Calu3 (cell line): ENCODE data around the gene UBAP2L. TPM values are rescaled to one million over a fixed set of nuclear protein-coding genes. Genes with fewer than 3 reads are reported as not detected.
"Not testable (repeated sequence)": the region's sequence is repeated elsewhere in the genome, so short reads cannot be mapped to it uniquely, and the experiment has no call there.

ENCODE experiments used
- BruUV-seq: library from RNA; stranded (reverse); fragments of 400-500 nt; replicated peaks from 2 replicates; lab custom pipeline; 2021; lab: Mats Ljungman, UMichigan
- CTCF ChIA-PET: fragments of 300-600 bp; sonication (Branson Sonifier 250); formaldehyde crosslinking; loops from one replicate; lab custom pipeline; 2022; ENCODE audit warnings: antibody characterized with exemption; lab: Charles Lee
- DNase-seq: peaks from one replicate; pipeline ENCODE4 v3.0.0; 2022
- H3K27ac Mint-ChIP-seq: one replicate; pipeline ENCODE4 v1.8.0; 2022; ENCODE audit warnings: mixed read lengths; ENCODE audit not compliant: unreplicated experiment
- H3K27me3 Mint-ChIP-seq: one replicate; pipeline ENCODE4 v1.8.0; 2022; ENCODE audit warnings: mixed read lengths; ENCODE audit not compliant: unreplicated experiment
- H3K36me3 Mint-ChIP-seq: one replicate; pipeline ENCODE4 v1.8.0; 2022; ENCODE audit warnings: mild to moderate bottlenecking, moderate library complexity, mixed read lengths; ENCODE audit not compliant: insufficient read depth, unreplicated experiment
- H3K4me1 Mint-ChIP-seq: one replicate; pipeline ENCODE4 v1.8.0; 2022; ENCODE audit warnings: mild to moderate bottlenecking, low read depth, mixed read lengths; ENCODE audit not compliant: unreplicated experiment
- H3K4me3 Mint-ChIP-seq: one replicate; pipeline ENCODE4 v1.8.0; 2022; ENCODE audit warnings: mild to moderate bottlenecking, low read depth, moderate library complexity, mixed read lengths; ENCODE audit not compliant: unreplicated experiment
- H3K9me3 Mint-ChIP-seq: one replicate; pipeline ENCODE4 v1.8.0; 2022; ENCODE audit warnings: low read depth, mixed read lengths; ENCODE audit not compliant: unreplicated experiment
- intact Hi-C: fragments of 100-400 bp; cut with micrococcal nuclease; formaldehyde crosslinking; loops from one replicate; pipeline ENCODE4 v1.10.0; 2022; ENCODE audit not compliant: unreplicated experiment
- total RNA-seq: library from RNA; stranded (reverse); gene quantifications from 2 replicates; pipeline ENCODE4 v1.2.3, GENCODE V29; 2022
- TF ChIP-seq, protein P1 (sequence below): fragments of 200-600 bp; IDR thresholded peaks from one replicate; pipeline ENCODE4 v1.8.0; 2022; ENCODE audit warnings: antibody characterized with exemption; ENCODE audit not compliant: unreplicated experiment

UBAP2L gene
- total RNA-seq, 1 experiment from 2014 or later, result 250 TPM

GRCh38 chr1:154225370-154225769 is 4.6 kb downstream of the UBAP2L start:
- Mint-ChIP-seq H3K27me3 (no peaks in the 10 kb centered on the region), H3K9me3 (no peaks in the 10 kb centered on the region), H3K36me3 (peaks cover 69% of the 10 kb centered on the region), H3K4me3 (no peak overlapping the region), H3K27ac (no peak overlapping the region), H3K4me1 (peaks cover 22% of the 10 kb centered on the region)
- TF ChIP-seq, protein P1, sequence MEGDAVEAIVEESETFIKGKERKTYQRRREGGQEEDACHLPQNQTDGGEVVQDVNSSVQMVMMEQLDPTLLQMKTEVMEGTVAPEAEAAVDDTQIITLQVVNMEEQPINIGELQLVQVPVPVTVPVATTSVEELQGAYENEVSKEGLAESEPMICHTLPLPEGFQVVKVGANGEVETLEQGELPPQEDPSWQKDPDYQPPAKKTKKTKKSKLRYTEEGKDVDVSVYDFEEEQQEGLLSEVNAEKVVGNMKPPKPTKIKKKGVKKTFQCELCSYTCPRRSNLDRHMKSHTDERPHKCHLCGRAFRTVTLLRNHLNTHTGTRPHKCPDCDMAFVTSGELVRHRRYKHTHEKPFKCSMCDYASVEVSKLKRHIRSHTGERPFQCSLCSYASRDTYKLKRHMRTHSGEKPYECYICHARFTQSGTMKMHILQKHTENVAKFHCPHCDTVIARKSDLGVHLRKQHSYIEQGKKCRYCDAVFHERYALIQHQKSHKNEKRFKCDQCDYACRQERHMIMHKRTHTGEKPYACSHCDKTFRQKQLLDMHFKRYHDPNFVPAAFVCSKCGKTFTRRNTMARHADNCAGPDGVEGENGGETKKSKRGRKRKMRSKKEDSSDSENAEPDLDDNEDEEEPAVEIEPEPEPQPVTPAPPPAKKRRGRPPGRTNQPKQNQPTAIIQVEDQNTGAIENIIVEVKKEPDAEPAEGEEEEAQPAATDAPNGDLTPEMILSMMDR, result no peak
- intact Hi-C loops, result no loop called here
- CTCF ChIA-PET, result interaction anchor here (0.6 kb wide), 1 partner anchor 19 kb away, joined by 4 read pairs; no protein-coding TSS in a partner anchor
- no peak for DNase-seq
- BruUV-seq, result no TSS peak

GRCh38 chr1:154231112-154231511 is 10.4 kb downstream of the UBAP2L start:
- H3K4me3 Mint-ChIP-seq, H3K27me3 Mint-ChIP-seq, intact Hi-C loops, H3K9me3 Mint-ChIP-seq, BruUV-seq, DNase-seq, CTCF ChIA-PET, H3K27ac Mint-ChIP-seq, H3K4me1 Mint-ChIP-seq: not testable (repeated sequence)
- H3K36me3 Mint-ChIP-seq, result peaks cover 90% of the 10 kb centered on the region

GRCh38 chr1:154233127-154233526 is 12.4 kb downstream of the UBAP2L start:
- H3K9me3 Mint-ChIP-seq, H3K27me3 Mint-ChIP-seq, H3K4me1 Mint-ChIP-seq, intact Hi-C loops, BruUV-seq, H3K4me3 Mint-ChIP-seq, DNase-seq, H3K27ac Mint-ChIP-seq: not testable (repeated sequence)
- peaks cover 85% of the 10 kb centered on the region for H3K36me3 Mint-ChIP-seq
- CTCF ChIA-PET, result interaction anchor here (0.7 kb wide), 1 partner anchor 11 kb away, joined by 3 read pairs; no protein-coding TSS in a partner anchor

- CTCF ChIA-PET, result no interaction called here
- H3K4me1 Mint-ChIP-seq, result peaks cover 8% of the 10 kb centered on the region
- no TSS peak for BruUV-seq
- intact Hi-C loops, result no loop called here
- H3K36me3 Mint-ChIP-seq, result peaks cover 80% of the 10 kb centered on the region
- TF ChIP-seq, protein P1, result no peak
- H3K27me3 Mint-ChIP-seq, result no peaks in the 10 kb centered on the region
- no peak overlapping the region for H3K27ac Mint-ChIP-seq
- H3K9me3 Mint-ChIP-seq, result no peaks in the 10 kb centered on the region
- no peak overlapping the region for H3K4me3 Mint-ChIP-seq
- DNase-seq, result no peak
Measured at GRCh38 chr1:154236855-154237254, 16.1 kb downstream of the UBAP2L start.

- DNase-seq, result no peak
- Mint-ChIP-seq H3K27ac (no peak overlapping the region), H3K4me1 (peaks cover 8% of the 10 kb centered on the region), H3K27me3 (no peaks in the 10 kb centered on the region), H3K9me3 (no peaks in the 10 kb centered on the region), H3K36me3 (peaks cover 80% of the 10 kb centered on the region), H3K4me3 (no peak overlapping the region)
- TF ChIP-seq, protein P1, result no peak
- CTCF ChIA-PET, result no interaction called here
- intact Hi-C loops, result no loop called here
- BruUV-seq, result no TSS peak
Measured at GRCh38 chr1:154237435-154237834, 16.7 kb downstream of the UBAP2L start.
